Measurements from ENCODE around the gene SKP2. TPM values are rescaled to one million over a fixed set of nuclear protein-coding genes. Genes with fewer than 3 reads are reported as not detected.

Gene SKP2
- total RNA-seq, 1 experiment from 2014 or later = 21.7 TPM

DNA sequence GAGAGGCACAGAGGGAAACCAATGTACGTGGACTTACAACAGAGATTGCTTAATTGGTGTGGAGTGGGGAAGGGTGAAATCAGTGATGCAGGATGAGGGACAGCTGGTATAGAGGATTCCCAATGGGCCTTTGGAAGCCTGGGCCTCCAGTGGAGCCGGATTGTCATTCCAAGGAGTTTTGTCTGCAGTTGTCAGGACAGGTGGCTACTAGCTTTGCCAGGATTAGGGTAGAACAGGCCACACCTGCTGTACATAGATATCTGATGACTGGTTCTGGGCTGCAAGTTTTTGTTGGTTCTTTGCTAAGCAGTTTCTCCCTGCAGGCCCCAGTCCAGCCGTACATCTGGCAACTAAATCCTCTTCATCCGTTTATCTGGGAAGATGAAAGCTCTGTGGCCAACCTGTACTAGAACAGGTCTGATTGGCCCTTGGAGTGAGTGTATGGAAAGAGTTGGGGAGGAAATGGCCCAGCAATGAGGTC is 4.2 kb downstream of the SKP2 start:
- Mint-ChIP-seq H3K27me3 (ENCODE audit: insufficient read depth, unreplicated experiment) (no peaks in the 10 kb centered on the region), H3K4me3 (ENCODE audit: unreplicated experiment) (peak overlapping the region; percentile 37), H3K36me3 (ENCODE audit: insufficient read depth, unreplicated experiment) (peaks cover 58% of the 10 kb centered on the region), H3K4me1 (ENCODE audit: insufficient read depth, unreplicated experiment) (peaks cover 35% of the 10 kb centered on the region), H3K9me3 (ENCODE audit: unreplicated experiment) (no peaks in the 10 kb centered on the region), H3K27ac (ENCODE audit: low read depth, unreplicated experiment) (peak overlapping the region; percentile 88)
- intact Hi-C loops (cut with micrococcal nuclease) = loop anchor here (10.0 kb wide), 1 partner anchor 81 kb away; no protein-coding TSS in a partner anchor
- ChIA-PET CTCF (interaction anchor here (0.7 to 2.9 kb wide), 4 partner anchors 8 to 22 kb away, joined by 3 to 21 read pairs (median 4); no protein-coding TSS in a partner anchor), POLR2A (interaction anchor here (0.6 to 2.0 kb wide), 7 partner anchors 10 to 1740 kb away, joined by 3 to 9 read pairs (median 4); partner anchors contain the start of gene NADK2)
- no TSS peak for BruUV-seq (replicated peaks)
- DNase-seq (ENCODE audit: unreplicated experiment) = peak; percentile 14
- TF ChIP-seq, protein P1, sequence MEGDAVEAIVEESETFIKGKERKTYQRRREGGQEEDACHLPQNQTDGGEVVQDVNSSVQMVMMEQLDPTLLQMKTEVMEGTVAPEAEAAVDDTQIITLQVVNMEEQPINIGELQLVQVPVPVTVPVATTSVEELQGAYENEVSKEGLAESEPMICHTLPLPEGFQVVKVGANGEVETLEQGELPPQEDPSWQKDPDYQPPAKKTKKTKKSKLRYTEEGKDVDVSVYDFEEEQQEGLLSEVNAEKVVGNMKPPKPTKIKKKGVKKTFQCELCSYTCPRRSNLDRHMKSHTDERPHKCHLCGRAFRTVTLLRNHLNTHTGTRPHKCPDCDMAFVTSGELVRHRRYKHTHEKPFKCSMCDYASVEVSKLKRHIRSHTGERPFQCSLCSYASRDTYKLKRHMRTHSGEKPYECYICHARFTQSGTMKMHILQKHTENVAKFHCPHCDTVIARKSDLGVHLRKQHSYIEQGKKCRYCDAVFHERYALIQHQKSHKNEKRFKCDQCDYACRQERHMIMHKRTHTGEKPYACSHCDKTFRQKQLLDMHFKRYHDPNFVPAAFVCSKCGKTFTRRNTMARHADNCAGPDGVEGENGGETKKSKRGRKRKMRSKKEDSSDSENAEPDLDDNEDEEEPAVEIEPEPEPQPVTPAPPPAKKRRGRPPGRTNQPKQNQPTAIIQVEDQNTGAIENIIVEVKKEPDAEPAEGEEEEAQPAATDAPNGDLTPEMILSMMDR (IDR thresholded peaks at IDR 0.05; ENCODE audit: unreplicated experiment) = no peak

DNA sequence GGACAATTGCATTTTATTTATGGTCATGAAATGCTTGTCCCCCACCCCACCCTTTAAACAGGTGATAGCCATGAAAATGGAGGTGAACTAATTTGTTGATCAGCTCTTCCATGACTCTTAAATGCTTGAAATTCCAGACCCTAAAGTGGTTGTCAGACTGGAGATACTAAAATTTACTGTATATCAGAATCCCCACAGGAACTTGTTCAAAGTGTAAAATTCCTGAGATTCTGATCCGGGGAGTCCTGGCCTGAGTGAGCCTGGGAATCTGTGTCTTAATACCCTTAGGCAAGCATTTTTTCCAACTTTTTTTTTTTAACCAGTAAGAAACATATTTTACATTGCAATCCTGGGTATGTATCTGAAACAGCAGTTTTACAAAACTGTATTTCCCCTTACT is 4.7 kb downstream of the SKP2 start:
- CTCF ChIA-PET = interaction anchor here (0.7 to 2.9 kb wide), 4 partner anchors 9 to 22 kb away, joined by 3 to 21 read pairs (median 4); no protein-coding TSS in a partner anchor
- Mint-ChIP-seq H3K4me1 (ENCODE audit: insufficient read depth, unreplicated experiment) (peaks cover 39% of the 10 kb centered on the region), H3K9me3 (ENCODE audit: unreplicated experiment) (no peaks in the 10 kb centered on the region), H3K36me3 (ENCODE audit: insufficient read depth, unreplicated experiment) (peaks cover 63% of the 10 kb centered on the region), H3K27ac (ENCODE audit: low read depth, unreplicated experiment) (peak overlapping the region; percentile 88), H3K27me3 (ENCODE audit: insufficient read depth, unreplicated experiment) (no peaks in the 10 kb centered on the region), H3K4me3 (ENCODE audit: unreplicated experiment) (peak overlapping the region; percentile 37)
- intact Hi-C loops (cut with micrococcal nuclease) = loop anchor here (10.0 kb wide), 1 partner anchor 82 kb away; no protein-coding TSS in a partner anchor
- no TSS peak for BruUV-seq (replicated peaks)
- POLR2A ChIA-PET = interaction anchor here (0.6 to 2.0 kb wide), 5 partner anchors 10 to 1741 kb away, joined by 3 to 9 read pairs (median 4); partner anchors contain the start of gene NADK2
- TF ChIP-seq, protein P1 (IDR thresholded peaks at IDR 0.05; ENCODE audit: unreplicated experiment) = no peak
- DNase-seq (ENCODE audit: unreplicated experiment) = no peak

DNA sequence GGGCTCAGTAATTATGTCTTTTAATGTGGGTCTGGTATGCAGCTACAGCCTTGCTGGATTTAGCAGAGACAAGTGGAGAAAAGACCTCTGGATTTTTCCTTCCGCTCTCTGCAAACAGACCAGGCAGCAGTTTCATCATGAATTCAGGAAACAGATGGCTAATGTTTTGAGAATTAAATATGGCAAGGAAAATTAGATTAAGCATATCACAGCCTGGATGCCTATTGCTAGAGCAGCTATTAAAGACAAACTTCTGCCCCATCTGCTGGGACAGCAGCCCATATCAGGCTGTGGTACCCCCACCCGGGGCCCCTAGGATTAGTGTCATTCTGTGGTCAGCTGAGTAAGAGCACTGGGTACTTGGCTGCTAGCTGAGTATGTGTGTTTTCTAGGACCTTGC is 6.2 kb downstream of the SKP2 start:
- peaks cover 40% of the 10 kb centered on the region for H3K4me1 Mint-ChIP-seq (ENCODE audit: insufficient read depth, unreplicated experiment)
- DNase-seq (ENCODE audit: unreplicated experiment) = no peak
- CTCF ChIA-PET = interaction anchor here (0.9 to 2.9 kb wide), 2 partner anchors 14 to 20 kb away, joined by 3 to 21 read pairs; no protein-coding TSS in a partner anchor
- H3K27me3 Mint-ChIP-seq (ENCODE audit: insufficient read depth, unreplicated experiment) = no peaks in the 10 kb centered on the region
- H3K36me3 Mint-ChIP-seq (ENCODE audit: insufficient read depth, unreplicated experiment) = peaks cover 77% of the 10 kb centered on the region
- no peak overlapping the region for H3K4me3 Mint-ChIP-seq (ENCODE audit: unreplicated experiment)
- TF ChIP-seq, protein P1 (IDR thresholded peaks at IDR 0.05; ENCODE audit: unreplicated experiment) = no peak
- H3K27ac Mint-ChIP-seq (ENCODE audit: low read depth, unreplicated experiment) = peak overlapping the region; percentile 2
- POLR2A ChIA-PET = no interaction called here
- H3K9me3 Mint-ChIP-seq (ENCODE audit: unreplicated experiment) = no peaks in the 10 kb centered on the region
- intact Hi-C loops (cut with micrococcal nuclease) = loop anchor here (10.0 kb wide), 1 partner anchor 83 kb away; no protein-coding TSS in a partner anchor
- BruUV-seq (replicated peaks) = no TSS peak

DNA sequence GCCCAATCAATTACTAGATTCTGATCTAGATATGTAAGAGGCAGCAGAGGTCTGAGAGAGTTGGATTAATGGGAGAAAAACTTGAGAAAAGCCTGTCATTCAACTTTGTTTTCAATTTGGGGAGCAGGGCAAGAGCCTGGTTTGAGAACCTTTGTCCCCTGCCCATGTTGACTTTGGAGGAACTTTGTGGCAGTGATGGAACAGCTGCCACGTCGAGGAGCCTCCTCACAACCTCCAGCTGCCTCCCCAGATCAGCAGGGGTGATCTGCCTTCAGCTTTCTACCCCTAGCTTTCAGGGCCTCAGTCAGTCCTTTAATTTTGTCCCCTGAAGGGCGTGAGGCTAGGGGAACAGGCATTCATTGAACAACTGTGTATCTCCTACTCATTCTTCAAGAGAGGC is 8.7 kb downstream of the SKP2 start:
- no TSS peak for BruUV-seq (replicated peaks)
- peaks cover 26% of the 10 kb centered on the region for H3K4me1 Mint-ChIP-seq (ENCODE audit: insufficient read depth, unreplicated experiment)
- H3K27ac Mint-ChIP-seq (ENCODE audit: low read depth, unreplicated experiment) = no peak overlapping the region
- no peaks in the 10 kb centered on the region for H3K27me3 Mint-ChIP-seq (ENCODE audit: insufficient read depth, unreplicated experiment)
- H3K4me3 Mint-ChIP-seq (ENCODE audit: unreplicated experiment) = no peak overlapping the region
- intact Hi-C loops (cut with micrococcal nuclease) = no loop called here
- no peaks in the 10 kb centered on the region for H3K9me3 Mint-ChIP-seq (ENCODE audit: unreplicated experiment)
- POLR2A ChIA-PET = interaction anchor here (0.7 to 1.7 kb wide), 4 partner anchors 8 to 1700 kb away, joined by 3 to 4 read pairs (median 4); partner anchors contain the start of genes LMBRD2, NADK2 and SKP2
- CTCF ChIA-PET = interaction anchor here (1.4 to 2.0 kb wide), 3 partner anchors 17 to 530 kb away, joined by 4 to 7 read pairs (median 6); no protein-coding TSS in a partner anchor
- H3K36me3 Mint-ChIP-seq (ENCODE audit: insufficient read depth, unreplicated experiment) = peaks cover 69% of the 10 kb centered on the region
- no peak for DNase-seq (ENCODE audit: unreplicated experiment)
- TF ChIP-seq, protein P1 (IDR thresholded peaks at IDR 0.05; ENCODE audit: unreplicated experiment) = no peak

All from MCF 10A (cell line).